Bone marrow (tissue), 2 donors: Measurements from ENCODE around the gene MYO1B.

Experiments used
- DNase-seq, 2 donors: peaks; one replicate each; lab custom pipeline; 2025; lab: John Stamatoyannopoulos, UW

The MYO1B gene

GRCh38 chr2:191322828-191323506 lies 77.8 kb downstream of the MYO1B start:
- no peak for DNase-seq

- no peak for DNase-seq
Measured at GRCh38 chr2:191325651-191326365, 80.6 kb downstream of the MYO1B start.

GRCh38 chr2:191327484-191327883 lies 82.3 kb downstream of the MYO1B start:
- no peak for DNase-seq

- DNase-seq: no peak
Measured at GRCh38 chr2:191328150-191328809, 83.1 kb downstream of the MYO1B start.

GRCh38 chr2:191329841-191330240 lies 84.6 kb downstream of the MYO1B start:
- DNase-seq: no peak

- DNase-seq: no peak
Measured at GRCh38 chr2:191333911-191334357, 88.7 kb downstream of the MYO1B start.

- no peak for DNase-seq
Measured at GRCh38 chr2:191335875-191336464, 90.8 kb downstream of the MYO1B start.

- no peak for DNase-seq
Measured at GRCh38 chr2:191341436-191341835, 96.2 kb downstream of the MYO1B start.

- DNase-seq: no peak
Measured at GRCh38 chr2:191343796-191344338, 98.7 kb downstream of the MYO1B start.

- no peak for DNase-seq
Measured at GRCh38 chr2:191345788-191346187, 100.6 kb downstream of the MYO1B start.

- DNase-seq: no peak
Measured at GRCh38 chr2:191347154-191347553, 102.0 kb downstream of the MYO1B start.

GRCh38 chr2:191347881-191348280 lies 102.7 kb downstream of the MYO1B start:
- no peak for DNase-seq

- DNase-seq: no peak
Measured at GRCh38 chr2:191349990-191350389, 104.8 kb downstream of the MYO1B start.

GRCh38 chr2:191350826-191351225 lies 105.6 kb downstream of the MYO1B start:
- DNase-seq: no peak

- no peak for DNase-seq
Measured at GRCh38 chr2:191351298-191351697, 106.1 kb downstream of the MYO1B start.

- DNase-seq: no peak
Measured at GRCh38 chr2:191351921-191352320, 106.7 kb downstream of the MYO1B start.

GRCh38 chr2:191352536-191352935 lies 107.3 kb downstream of the MYO1B start:
- no peak for DNase-seq

GRCh38 chr2:191355170-191355758 lies 110.1 kb downstream of the MYO1B start:
- DNase-seq: no peak

- no peak for DNase-seq
Measured at GRCh38 chr2:191357678-191358077, 112.5 kb downstream of the MYO1B start.

GRCh38 chr2:191358325-191359025 lies 113.3 kb downstream of the MYO1B start:
- no peak for DNase-seq

- DNase-seq: no peak
Measured at GRCh38 chr2:191359133-191359532, 113.9 kb downstream of the MYO1B start.
